WTC11 (cell line): Measurements from ENCODE around the gene ANO9.

ENCODE experiments used
- CTCF ChIP-seq: fragments of 200-600 bp; IDR thresholded peaks from 2 replicates; pipeline ENCODE4 v1.8.0; 2022; ENCODE audit warnings: antibody characterized with exemption
- E2F1 ChIP-seq: sonication (generic); formaldehyde crosslinking; IDR thresholded peaks from 2 replicates; pipeline ENCODE4 v1.8.0; 2022; ENCODE audit warnings: mild to moderate bottlenecking, missing genetic modification reagents
- NFATC4 ChIP-seq: fragments of 250-450 bp; sonication (Bioruptor Pico); IDR thresholded peaks from 2 replicates; pipeline ENCODE4 v1.9.0; 2021; ENCODE audit warnings: mild to moderate bottlenecking
- SP1 ChIP-seq: sonication (generic); formaldehyde crosslinking; conservative IDR thresholded peaks from 2 replicates; pipeline ENCODE4 v1.8.1; 2022; ENCODE audit warnings: missing genetic modification reagents
- TF ChIP-seq, protein P1 (sequence below): sonication (generic); formaldehyde crosslinking; IDR thresholded peaks from 2 replicates; pipeline ENCODE4 v1.8.0; 2022; ENCODE audit warnings: mild to moderate bottlenecking, missing genetic modification reagents

- TF ChIP-seq, protein P1, sequence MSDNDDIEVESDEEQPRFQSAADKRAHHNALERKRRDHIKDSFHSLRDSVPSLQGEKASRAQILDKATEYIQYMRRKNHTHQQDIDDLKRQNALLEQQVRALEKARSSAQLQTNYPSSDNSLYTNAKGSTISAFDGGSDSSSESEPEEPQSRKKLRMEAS (CRISPR knock-in tag) = no peak
- TF ChIP-seq CTCF (no peak), NFATC4 (CRISPR knock-in tag) (no peak), E2F1 (no peak), SP1 (no peak)
These were observed 25.6 kb downstream of the ANO9 start for GRCh38 chr11:416051-416756.
